Endothelial cell of umbilical vein (primary cell): ENCODE data around the gene PLCB4. TPM values are rescaled to one million over a fixed set of nuclear protein-coding genes. Genes with fewer than 3 reads are reported as not detected.

Experiments used
- BruUV-seq: library from RNA; stranded (reverse); fragments of 400-500 nt; replicated peaks from 2 replicates; lab custom pipeline; 2021; lab: Mats Ljungman, UMichigan
- CTCF ChIA-PET: fragments of 300-600, 350-600 bp; sonication (Branson Sonifier 250); formaldehyde crosslinking; loops from one replicate; lab custom pipeline; 2021; ENCODE audit warnings: antibody characterized with exemption, inconsistent platforms; lab: Charles Lee
- POLR2A ChIA-PET: fragments of 300-600, 350-600 bp; sonication (Branson Sonifier 250); formaldehyde crosslinking; loops from one replicate; lab custom pipeline; 2021; ENCODE audit warnings: antibody characterized with exemption, inconsistent platforms; lab: Charles Lee
- DNase-seq: peaks from one replicate; pipeline ENCODE4 v3.0.0-alpha.2; 2011; ENCODE audit warnings: low read depth, low spot score
- FAIRE-seq: peaks from 2 replicates; lab custom pipeline; 2011; peaks lifted over from hg19 to GRCh38; lab: Jason Lieb, UNC
- H2AFZ ChIP-seq: 2 replicates; pipeline ENCODE4 v1.6.0; 2012; ENCODE audit warnings: low read depth, low read length, control low read depth, inconsistent platforms
- H3K27ac ChIP-seq: 2 replicates; pipeline ENCODE4 v1.5.1; 2011; ENCODE audit warnings: low read depth, mild to moderate bottlenecking, control low read depth, low read length, moderate library complexity; ENCODE audit not compliant: insufficient read depth
- H3K27me3 ChIP-seq, 2 experiments: 2 replicates each; pipeline versions ENCODE4 v1.6.0 to v1.6.1; 2011; ENCODE audit warnings: low read length in 2 of 2, mixed read lengths in 1 of 2; ENCODE audit not compliant: control insufficient read depth in 2 of 2, insufficient read depth in 2 of 2
- H3K36me3 ChIP-seq, 2 experiments: 2 replicates in 1 of 2; 3 replicates in 1 of 2; pipeline ENCODE4 v1.5.1; 2011; ENCODE audit warnings: low read length in 2 of 2, mild to moderate bottlenecking in 1 of 2, moderate library complexity in 1 of 2; ENCODE audit not compliant: control insufficient read depth in 2 of 2, insufficient read depth in 2 of 2; ENCODE audit errors: extremely low read depth in 1 of 2
- H3K4me1 ChIP-seq: 3 replicates; pipeline ENCODE4 v1.5.1; 2011; ENCODE audit warnings: mild to moderate bottlenecking, low read length; ENCODE audit not compliant: control insufficient read depth, insufficient read depth; ENCODE audit errors: extremely low read depth
- H3K4me2 ChIP-seq: 2 replicates; pipeline ENCODE4 v1.6.1; 2011; ENCODE audit warnings: low read length, control low read depth, mixed read lengths; ENCODE audit not compliant: insufficient read depth
- H3K4me3 ChIP-seq, 3 experiments: fragments of 200-600 bp in 1 of 3; sonication (generic), shearing (Covaris generic) in 1 of 3; replicated peaks in 1 of 3; 2 replicates each; pipeline ENCODE4 v1.5.1; 2011 to 2016; ENCODE audit warnings: control low read depth in 3 of 3, low read length in 3 of 3, mild to moderate bottlenecking in 2 of 3, inconsistent platforms in 1 of 3, low read depth in 1 of 3, moderate library complexity in 1 of 3; ENCODE audit not compliant: insufficient read depth in 1 of 3
- H3K79me2 ChIP-seq: 2 replicates; pipeline ENCODE4 v1.6.0; 2012; ENCODE audit warnings: low read length, inconsistent platforms; ENCODE audit not compliant: control insufficient read depth, insufficient read depth
- H3K9ac ChIP-seq: replicated peaks from 2 replicates; pipeline ENCODE3; 2011; ENCODE audit warnings: low read length, control low read depth; ENCODE audit not compliant: insufficient read depth; ENCODE audit errors: extremely low read depth
- H3K9me1 ChIP-seq: replicated peaks from 3 replicates; pipeline ENCODE4 v1.6.0; 2011; ENCODE audit warnings: mild to moderate bottlenecking, low read length; ENCODE audit not compliant: control insufficient read depth, insufficient read depth; ENCODE audit errors: extremely low read depth
- H3K9me3 ChIP-seq: replicated peaks from 2 replicates; pipeline ENCODE4 v1.5.1; 2012; ENCODE audit warnings: low read length, inconsistent platforms; ENCODE audit not compliant: control insufficient read depth, insufficient read depth
- H4K20me1 ChIP-seq: replicated peaks from 2 replicates; pipeline ENCODE3; 2011; ENCODE audit warnings: mild to moderate bottlenecking, low read length; ENCODE audit not compliant: control insufficient read depth, insufficient read depth; ENCODE audit errors: extremely low read depth
- EZH2 ChIP-seq: IDR thresholded peaks from 2 replicates; pipeline ENCODE4 v1.6.1; 2012; ENCODE audit warnings: borderline replicate concordance, low read depth, mild to moderate bottlenecking, moderate library complexity, low read length, inconsistent platforms; ENCODE audit not compliant: severe bottlenecking
- FOS ChIP-seq: IDR thresholded peaks from 2 replicates; pipeline ENCODE4 v1.6.1; 2011; ENCODE audit warnings: mild to moderate bottlenecking, low read length, moderate library complexity, borderline replicate concordance; ENCODE audit not compliant: insufficient read depth
- JUN ChIP-seq: IDR thresholded peaks from 2 replicates; pipeline ENCODE4 v1.6.1; 2011; ENCODE audit warnings: borderline replicate concordance, low read depth; ENCODE audit not compliant: insufficient read length, insufficient read depth
- MYC ChIP-seq: IDR thresholded peaks from one replicate; pipeline ENCODE4 v1.6.1; 2011; ENCODE audit warnings: mild to moderate bottlenecking, low read depth, low read length
- dilution Hi-C: fragments of 300-500 bp; cut with MboI; formaldehyde crosslinking; loops from one replicate; pipeline ENCODE4 v1.15.0; 2019; ENCODE audit warnings: low sequenced_read_pairs; ENCODE audit not compliant: extremely low pct_ligation_motif_present
- intact Hi-C: fragments of 100-400 bp; cut with micrococcal nuclease; formaldehyde crosslinking; loops from one replicate; pipeline ENCODE4 v1.10.0; 2022
- polyA plus RNA-seq, 4 experiments: library from polyadenylated mRNA; depleted of rRNA in 3 of 4; stranded (reverse) in 3 of 4; unstranded in 1 of 4; fragments of >200 nt; gene quantifications; 2 replicates each; pipeline versions ENCODE4 v1.2.1 to v1.2.3, GENCODE V29; 2011 to 2012; ENCODE audit warnings: missing spikeins in 1 of 4
- total RNA-seq: library from RNA; stranded (reverse); gene quantifications from 2 replicates; pipeline ENCODE4 v1.2.3, GENCODE V29; 2021
- TF ChIP-seq, protein P1 (sequence below), 2 donors: IDR thresholded peaks; 1 replicate in 1 of 2; 2 replicates in 1 of 2; pipeline ENCODE4 v1.5.1; 2011; ENCODE audit warnings: low read length in 2 of 2, mild to moderate bottlenecking in 2 of 2, moderate library complexity in 2 of 2, control low read depth in 1 of 2, inconsistent platforms in 1 of 2, low read depth in 1 of 2; ENCODE audit not compliant: insufficient read depth in 1 of 2; ENCODE audit errors: extremely low read depth in 1 of 2

PLCB4 gene
- total and polyA plus RNA-seq, 2 donors (not counting 3 experiments of a cell fraction or from before 2014, with no cell fraction given) = 0.37 to 1.7 TPM

DNA sequence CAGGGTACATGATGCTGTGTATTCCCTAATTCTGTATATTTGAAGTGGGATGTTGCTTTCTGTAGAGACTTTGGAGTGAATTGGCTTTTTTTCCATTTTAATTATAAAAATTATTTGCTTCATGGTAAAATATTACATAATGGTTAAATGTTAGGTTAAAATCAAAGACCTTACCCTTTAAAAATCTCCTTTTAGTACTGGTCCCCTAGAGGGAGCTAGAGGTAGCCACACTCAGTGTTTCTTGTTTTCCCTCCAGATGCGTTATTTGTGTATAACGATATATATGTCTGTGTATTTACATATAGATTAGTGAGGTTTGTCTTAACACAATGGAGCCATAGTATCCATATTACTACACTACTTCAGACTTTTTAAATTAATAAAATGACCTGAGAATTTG, 146.7 kb downstream of the PLCB4 start:
- H3K27ac ChIP-seq = no peak overlapping the region
- no peaks in the 10 kb centered on the region for H3K79me2 ChIP-seq
- no peaks in the 10 kb centered on the region for H3K27me3 ChIP-seq
- ChIA-PET CTCF (interaction anchor here (0.6 to 1.5 kb wide), 5 partner anchors 13 to 425 kb away, joined by 3 to 6 read pairs (median 4); no protein-coding TSS in a partner anchor), POLR2A (no interaction called here)
- FAIRE-seq (no peak), DNase-seq (peak; percentile 6)
- H3K4me3 ChIP-seq = no peak overlapping the region
- no peaks in the 10 kb centered on the region for H3K9me3 ChIP-seq
- H3K36me3 ChIP-seq = no peaks in the 10 kb centered on the region
- BruUV-seq = no TSS peak
- no peak overlapping the region for H2AFZ ChIP-seq
- no peaks in the 10 kb centered on the region for H3K9me1 ChIP-seq
- TF ChIP-seq, protein P1, sequence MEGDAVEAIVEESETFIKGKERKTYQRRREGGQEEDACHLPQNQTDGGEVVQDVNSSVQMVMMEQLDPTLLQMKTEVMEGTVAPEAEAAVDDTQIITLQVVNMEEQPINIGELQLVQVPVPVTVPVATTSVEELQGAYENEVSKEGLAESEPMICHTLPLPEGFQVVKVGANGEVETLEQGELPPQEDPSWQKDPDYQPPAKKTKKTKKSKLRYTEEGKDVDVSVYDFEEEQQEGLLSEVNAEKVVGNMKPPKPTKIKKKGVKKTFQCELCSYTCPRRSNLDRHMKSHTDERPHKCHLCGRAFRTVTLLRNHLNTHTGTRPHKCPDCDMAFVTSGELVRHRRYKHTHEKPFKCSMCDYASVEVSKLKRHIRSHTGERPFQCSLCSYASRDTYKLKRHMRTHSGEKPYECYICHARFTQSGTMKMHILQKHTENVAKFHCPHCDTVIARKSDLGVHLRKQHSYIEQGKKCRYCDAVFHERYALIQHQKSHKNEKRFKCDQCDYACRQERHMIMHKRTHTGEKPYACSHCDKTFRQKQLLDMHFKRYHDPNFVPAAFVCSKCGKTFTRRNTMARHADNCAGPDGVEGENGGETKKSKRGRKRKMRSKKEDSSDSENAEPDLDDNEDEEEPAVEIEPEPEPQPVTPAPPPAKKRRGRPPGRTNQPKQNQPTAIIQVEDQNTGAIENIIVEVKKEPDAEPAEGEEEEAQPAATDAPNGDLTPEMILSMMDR (IDR thresholded peaks at IDR 0.05; ENCODE audit: extremely low read depth in 1 of 2, insufficient read depth in 1 of 2, low read depth in 1 of 2, low read length in 2 of 2) = peak; percentile 13 to 16
- TF ChIP-seq MYC = no peak
- no peak overlapping the region for H3K4me2 ChIP-seq
- dilution Hi-C loops = no loop called here
- no peak overlapping the region for H3K9ac ChIP-seq
- no peaks in the 10 kb centered on the region for H4K20me1 ChIP-seq
- H3K4me1 ChIP-seq = no peaks in the 10 kb centered on the region
- intact Hi-C loops = loop anchor here (1.0 kb wide), 1 partner anchor 144 kb away; no protein-coding TSS in a partner anchor

DNA sequence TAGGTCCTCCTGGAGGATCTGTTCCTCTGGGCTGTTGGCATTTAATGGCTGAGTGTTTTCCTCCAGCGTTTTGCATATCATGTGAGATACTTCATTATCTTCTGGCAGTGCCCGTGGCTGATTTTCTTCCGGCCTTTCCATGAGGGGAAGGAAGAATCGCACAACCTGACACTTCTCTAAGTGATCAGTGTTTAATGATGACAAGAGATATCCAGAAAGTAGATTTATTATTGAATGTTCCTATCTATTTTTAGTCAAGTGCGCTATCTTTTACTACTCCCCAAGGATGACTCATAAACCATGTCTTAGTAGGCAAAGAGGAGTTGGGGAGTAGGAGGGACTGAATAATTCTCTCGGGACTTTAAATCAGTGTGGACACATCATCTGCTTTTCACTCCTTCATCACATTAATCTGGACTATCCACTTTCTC, 149.7 kb downstream of the PLCB4 start:
- Histone ChIP-seq H3K4me3 (no peak overlapping the region), H4K20me1 (no peaks in the 10 kb centered on the region), H3K27ac (no peak overlapping the region), H2AFZ (no peak overlapping the region), H3K27me3 (no peaks in the 10 kb centered on the region), H3K36me3 (no peaks in the 10 kb centered on the region), H3K9ac (no peak overlapping the region), H3K79me2 (no peaks in the 10 kb centered on the region), H3K4me2 (no peak overlapping the region), H3K4me1 (no peaks in the 10 kb centered on the region), H3K9me1 (no peaks in the 10 kb centered on the region), H3K9me3 (no peaks in the 10 kb centered on the region)
- DNase-seq (no peak), FAIRE-seq (no peak)
- POLR2A ChIA-PET = no interaction called here
- CTCF ChIA-PET = interaction anchor here (1.0 kb wide), 1 partner anchor 429 kb away, joined by 3 read pairs; no protein-coding TSS in a partner anchor
- intact Hi-C loops (no loop called here), dilution Hi-C loops (no loop called here)
- no peak for TF ChIP-seq JUN
- no peak for TF ChIP-seq EZH2
- TF ChIP-seq, protein P1 (IDR thresholded peaks at IDR 0.05; ENCODE audit: extremely low read depth in 1 of 2, insufficient read depth in 1 of 2, low read depth in 1 of 2, low read length in 2 of 2) = no peak
- no peak for TF ChIP-seq FOS
- no TSS peak for BruUV-seq
